BLaER1 (cell line): ENCODE results near the gene DDX55.

Experiments
- H3K27ac ChIP-seq: shearing (Covaris generic); formaldehyde crosslinking; 2 replicates; pipeline ENCODE4 v1.8.1; 2022
- H3K27me3 ChIP-seq: shearing (Covaris generic); formaldehyde crosslinking; 2 replicates; pipeline ENCODE4 v1.8.1; 2022
- H3K36me3 ChIP-seq: shearing (Covaris generic); formaldehyde crosslinking; 2 replicates; pipeline ENCODE4 v1.8.1; 2022
- H3K4me1 ChIP-seq: shearing (Covaris generic); formaldehyde crosslinking; 2 replicates; pipeline ENCODE4 v1.8.1; 2022
- H3K4me2 ChIP-seq: shearing (Covaris generic); formaldehyde crosslinking; 2 replicates; pipeline ENCODE4 v1.8.1; 2022
- H3K4me3 ChIP-seq: shearing (Covaris generic); formaldehyde crosslinking; 2 replicates; pipeline ENCODE4 v1.8.1; 2022
- H3K9ac ChIP-seq: shearing (Covaris generic); formaldehyde crosslinking; 2 replicates; pipeline ENCODE4 v1.8.1; 2022
- H3K9me3 ChIP-seq: shearing (Covaris generic); formaldehyde crosslinking; 2 replicates; pipeline ENCODE4 v1.8.1; 2022
- H4K20me1 ChIP-seq: shearing (Covaris generic); formaldehyde crosslinking; 2 replicates; pipeline ENCODE4 v1.8.1; 2022
- Cebpa-rat ChIP-seq: shearing (Covaris generic); IDR thresholded peaks from 2 replicates; pipeline ENCODE4 v1.8.1; 2022

Gene DDX55

GRCh38 chr12:123643911-123644310 is 42.0 kb downstream of the DDX55 start:
- Histone ChIP-seq H3K4me1 (no peaks in the 10 kb centered on the region), H4K20me1 (0 out of 2 replicates have a peak, but pooled peaks cover 3% of the 10 kb centered on the region), H3K27ac (no peak overlapping the region), H3K9ac (no peak overlapping the region), H3K4me3 (no peak overlapping the region), H3K4me2 (no peak overlapping the region), H3K9me3 (no peaks in the 10 kb centered on the region), H3K36me3 (peaks cover 90% of the 10 kb centered on the region), H3K27me3 (no peaks in the 10 kb centered on the region)
- TF ChIP-seq Cebpa-rat, result no peak

GRCh38 chr12:123645380-123645779 is 43.5 kb downstream of the DDX55 start:
- TF ChIP-seq Cebpa-rat, result no peak
- Histone ChIP-seq H3K9ac (no peak overlapping the region), H3K27ac (no peak overlapping the region), H3K27me3 (no peaks in the 10 kb centered on the region), H3K4me3 (no peak overlapping the region), H3K9me3 (no peaks in the 10 kb centered on the region), H4K20me1 (0 out of 2 replicates have a peak, but pooled peaks cover 3% of the 10 kb centered on the region), H3K36me3 (peaks cover 93% of the 10 kb centered on the region), H3K4me2 (no peak overlapping the region), H3K4me1 (no peaks in the 10 kb centered on the region)

GRCh38 chr12:123645878-123646277 is 44.0 kb downstream of the DDX55 start:
- TF ChIP-seq Cebpa-rat, result no peak
- 0 out of 2 replicates have a peak, but pooled peaks cover 3% of the 10 kb centered on the region for H4K20me1 ChIP-seq
- no peak overlapping the region for H3K4me3 ChIP-seq
- peaks cover 94% of the 10 kb centered on the region for H3K36me3 ChIP-seq
- no peaks in the 10 kb centered on the region for H3K9me3 ChIP-seq
- no peaks in the 10 kb centered on the region for H3K4me1 ChIP-seq
- H3K27me3 ChIP-seq, result no peaks in the 10 kb centered on the region
- H3K9ac ChIP-seq, result no peak overlapping the region
- H3K4me2 ChIP-seq, result no peak overlapping the region
- H3K27ac ChIP-seq, result no peak overlapping the region

GRCh38 chr12:123648401-123648800 is 46.5 kb downstream of the DDX55 start:
- no peak overlapping the region for H3K4me3 ChIP-seq
- no peaks in the 10 kb centered on the region for H3K9me3 ChIP-seq
- no peak overlapping the region for H3K27ac ChIP-seq
- no peak overlapping the region for H3K4me2 ChIP-seq
- no peaks in the 10 kb centered on the region for H3K4me1 ChIP-seq
- peaks cover 95% of the 10 kb centered on the region for H3K36me3 ChIP-seq
- H4K20me1 ChIP-seq, result no peaks in the 10 kb centered on the region
- no peaks in the 10 kb centered on the region for H3K27me3 ChIP-seq
- no peak overlapping the region for H3K9ac ChIP-seq
- no peak for TF ChIP-seq Cebpa-rat

- H3K9ac ChIP-seq, result no peak overlapping the region
- H3K27me3 ChIP-seq, result no peaks in the 10 kb centered on the region
- H4K20me1 ChIP-seq, result no peaks in the 10 kb centered on the region
- no peaks in the 10 kb centered on the region for H3K4me1 ChIP-seq
- no peak overlapping the region for H3K27ac ChIP-seq
- H3K4me2 ChIP-seq, result no peak overlapping the region
- H3K4me3 ChIP-seq, result no peak overlapping the region
- H3K9me3 ChIP-seq, result no peaks in the 10 kb centered on the region
- H3K36me3 ChIP-seq, result peaks cover 90% of the 10 kb centered on the region
- no peak for TF ChIP-seq Cebpa-rat
Observed at GRCh38 chr12:123654129-123654701, 52.3 kb downstream of the DDX55 start.

- Histone ChIP-seq H3K4me3 (no peak overlapping the region), H3K4me1 (no peaks in the 10 kb centered on the region), H4K20me1 (no peaks in the 10 kb centered on the region), H3K9me3 (no peaks in the 10 kb centered on the region), H3K9ac (no peak overlapping the region), H3K4me2 (no peak overlapping the region), H3K36me3 (peaks cover 90% of the 10 kb centered on the region), H3K27ac (no peak overlapping the region), H3K27me3 (no peaks in the 10 kb centered on the region)
- no peak for TF ChIP-seq Cebpa-rat
Observed at GRCh38 chr12:123655420-123655819, 53.5 kb downstream of the DDX55 start.

GRCh38 chr12:123656392-123656791 is 54.5 kb downstream of the DDX55 start:
- no peak overlapping the region for H3K27ac ChIP-seq
- peaks cover 87% of the 10 kb centered on the region for H3K36me3 ChIP-seq
- H3K9me3 ChIP-seq, result no peaks in the 10 kb centered on the region
- H3K9ac ChIP-seq, result no peak overlapping the region
- H3K4me1 ChIP-seq, result no peaks in the 10 kb centered on the region
- no peak for TF ChIP-seq Cebpa-rat
- no peaks in the 10 kb centered on the region for H4K20me1 ChIP-seq
- no peak overlapping the region for H3K4me3 ChIP-seq
- no peak overlapping the region for H3K4me2 ChIP-seq
- no peaks in the 10 kb centered on the region for H3K27me3 ChIP-seq

GRCh38 chr12:123657211-123657610 is 55.3 kb downstream of the DDX55 start:
- Histone ChIP-seq H3K27me3 (no peaks in the 10 kb centered on the region), H3K4me1 (no peaks in the 10 kb centered on the region), H3K36me3 (peaks cover 83% of the 10 kb centered on the region), H3K4me3 (no peak overlapping the region), H4K20me1 (no peaks in the 10 kb centered on the region), H3K4me2 (no peak overlapping the region), H3K9me3 (no peaks in the 10 kb centered on the region), H3K27ac (no peak overlapping the region), H3K9ac (no peak overlapping the region)
- no peak for TF ChIP-seq Cebpa-rat

GRCh38 chr12:123659996-123660727 is 58.3 kb downstream of the DDX55 start:
- no peaks in the 10 kb centered on the region for H3K9me3 ChIP-seq
- H3K4me1 ChIP-seq, result no peaks in the 10 kb centered on the region
- no peak overlapping the region for H3K27ac ChIP-seq
- H3K36me3 ChIP-seq, result peaks cover 74% of the 10 kb centered on the region
- no peaks in the 10 kb centered on the region for H3K27me3 ChIP-seq
- no peak overlapping the region for H3K4me3 ChIP-seq
- no peak for TF ChIP-seq Cebpa-rat
- H3K9ac ChIP-seq, result no peak overlapping the region
- no peaks in the 10 kb centered on the region for H4K20me1 ChIP-seq
- H3K4me2 ChIP-seq, result no peak overlapping the region

- Histone ChIP-seq H3K9me3 (no peaks in the 10 kb centered on the region), H3K4me1 (peaks cover 13% of the 10 kb centered on the region), H3K4me2 (no peak overlapping the region), H3K9ac (no peak overlapping the region), H3K27ac (no peak overlapping the region), H3K36me3 (peaks cover 13% of the 10 kb centered on the region), H4K20me1 (no peaks in the 10 kb centered on the region), H3K27me3 (no peaks in the 10 kb centered on the region), H3K4me3 (no peak overlapping the region)
- no peak for TF ChIP-seq Cebpa-rat
Observed at GRCh38 chr12:123667771-123668170, 65.9 kb downstream of the DDX55 start.
